Stimulated activated naive B cell treated with anti-CD40 and anti-IgM and Interleukin-4, amounts not matched to agents 10 μg/mL and 1 μg/mL and 100 μg/mL, for 72 hours (primary cell): Measurements from ENCODE around the gene ZNF609.

Experiments used
- ATAC-seq, 2 donors: fragments of 150-1000 bp; cut with Tn5 transposase; replicated peaks; 2 replicates each; pipeline ENCODE4 v1.10.0; 2021; ENCODE audit warnings: moderate library complexity in 1 of 2
- DNase-seq: peaks from one replicate; pipeline ENCODE4 v3.0.0; 2021
- H3K27ac Mint-ChIP-seq: one replicate; pipeline ENCODE4 v1.8.0; 2022; ENCODE audit warnings: mild to moderate bottlenecking, mixed read lengths
- H3K27me3 Mint-ChIP-seq, 2 donors: one replicate each; pipeline ENCODE4 v1.8.0; 2022; ENCODE audit warnings: mixed read lengths in 2 of 2
- H3K36me3 Mint-ChIP-seq, 2 donors: one replicate each; pipeline ENCODE4 v1.8.0; 2022; ENCODE audit warnings: mixed read lengths in 2 of 2, mild to moderate bottlenecking in 1 of 2
- H3K4me1 Mint-ChIP-seq, 2 donors: one replicate each; pipeline ENCODE4 v1.8.0; 2022; ENCODE audit warnings: mixed read lengths in 2 of 2, mild to moderate bottlenecking in 1 of 2
- H3K4me3 Mint-ChIP-seq, 2 donors: one replicate each; pipeline ENCODE4 v1.8.0; 2022; ENCODE audit warnings: mild to moderate bottlenecking in 2 of 2, mixed read lengths in 2 of 2, moderate library complexity in 1 of 2
- H3K9me3 Mint-ChIP-seq, 2 donors: one replicate each; pipeline ENCODE4 v1.8.0; 2022; ENCODE audit warnings: mixed read lengths in 2 of 2, mild to moderate bottlenecking in 1 of 2

Gene ZNF609

GRCh38 chr15:64552281-64552948 is 92.0 kb downstream of the ZNF609 start:
- H3K27ac Mint-ChIP-seq, result no peak overlapping the region
- DNase-seq (no peak), ATAC-seq (no peak)
- peaks cover 0 to 2% of the 10 kb centered on the region in 2 donors for H3K9me3 Mint-ChIP-seq
- H3K4me3 Mint-ChIP-seq, result no peak overlapping the region
- H3K36me3 Mint-ChIP-seq, result peaks cover 9 to 12% of the 10 kb centered on the region in 2 donors
- no peaks in the 10 kb centered on the region for H3K27me3 Mint-ChIP-seq
- H3K4me1 Mint-ChIP-seq, result peaks cover 6 to 19% of the 10 kb centered on the region in 2 donors

GRCh38 chr15:64558460-64559179 is 98.2 kb downstream of the ZNF609 start:
- Mint-ChIP-seq H3K27me3 (no peaks in the 10 kb centered on the region), H3K4me3 (no peak overlapping the region), H3K4me1 (peaks cover 8 to 25% of the 10 kb centered on the region in 2 donors), H3K36me3 (peaks cover 6 to 7% of the 10 kb centered on the region in 2 donors), H3K9me3 (no peaks in the 10 kb centered on the region), H3K27ac (peak overlapping the region; percentile 21)
- ATAC-seq (no peak), DNase-seq (no peak)

- H3K4me3 Mint-ChIP-seq, result no peak overlapping the region
- H3K36me3 Mint-ChIP-seq, result peaks cover 6 to 8% of the 10 kb centered on the region in 2 donors
- H3K27ac Mint-ChIP-seq, result no peak overlapping the region
- H3K27me3 Mint-ChIP-seq, result no peaks in the 10 kb centered on the region
- DNase-seq (no peak), ATAC-seq (no peak)
- H3K9me3 Mint-ChIP-seq, result no peaks in the 10 kb centered on the region
- peaks cover 10 to 27% of the 10 kb centered on the region in 2 donors for H3K4me1 Mint-ChIP-seq
Measured at GRCh38 chr15:64559243-64559642, 98.9 kb downstream of the ZNF609 start.

- H3K4me1 Mint-ChIP-seq, result peaks cover 13 to 33% of the 10 kb centered on the region in 2 donors
- no peaks in the 10 kb centered on the region for H3K9me3 Mint-ChIP-seq
- no peak overlapping the region for H3K4me3 Mint-ChIP-seq
- H3K27ac Mint-ChIP-seq, result no peak overlapping the region
- no peaks in the 10 kb centered on the region for H3K27me3 Mint-ChIP-seq
- ATAC-seq, result no peak
- no peak for DNase-seq
- H3K36me3 Mint-ChIP-seq, result peaks cover 6 to 10% of the 10 kb centered on the region in 2 donors
Measured at GRCh38 chr15:64560501-64560900, 100.1 kb downstream of the ZNF609 start.

- Mint-ChIP-seq H3K4me1 (peaks cover 13 to 34% of the 10 kb centered on the region in 2 donors), H3K9me3 (no peaks in the 10 kb centered on the region)
Measured at GRCh38 chr15:64560998-64561397, 100.6 kb downstream of the ZNF609 start.

GRCh38 chr15:64562003-64562640 is 101.7 kb downstream of the ZNF609 start:
- H3K4me3 Mint-ChIP-seq, result no peak overlapping the region
- ATAC-seq (no peak), DNase-seq (no peak)
- H3K36me3 Mint-ChIP-seq, result peaks cover 6 to 10% of the 10 kb centered on the region in 2 donors
- H3K27ac Mint-ChIP-seq, result no peak overlapping the region
- no peaks in the 10 kb centered on the region for H3K27me3 Mint-ChIP-seq
- no peaks in the 10 kb centered on the region for H3K9me3 Mint-ChIP-seq
- peaks cover 17 to 43% of the 10 kb centered on the region in 2 donors for H3K4me1 Mint-ChIP-seq

More at GRCh38 chr15:64560998-64561397, 100.6 kb downstream of the ZNF609 start:
- no peak for ATAC-seq
- no peak for DNase-seq
- Mint-ChIP-seq H3K27ac (no peak overlapping the region), H3K36me3 (peaks cover 6 to 10% of the 10 kb centered on the region in 2 donors), H3K27me3 (no peaks in the 10 kb centered on the region), H3K4me3 (no peak overlapping the region)

- Mint-ChIP-seq H3K36me3 (peaks cover 7 to 12% of the 10 kb centered on the region in 2 donors), H3K4me3 (no peak overlapping the region), H3K9me3 (no peaks in the 10 kb centered on the region), H3K27me3 (no peaks in the 10 kb centered on the region), H3K27ac (no peak overlapping the region), H3K4me1 (peaks cover 31 to 53% of the 10 kb centered on the region in 2 donors)
- ATAC-seq (peak; percentile 22 to 40), DNase-seq (no peak)
Measured at GRCh38 chr15:64566102-64566501, 105.7 kb downstream of the ZNF609 start.

- no peaks in the 10 kb centered on the region for H3K27me3 Mint-ChIP-seq
- DNase-seq, result no peak
- ATAC-seq, result peak; percentile 85
- peaks cover 7 to 12% of the 10 kb centered on the region in 2 donors for H3K36me3 Mint-ChIP-seq
- H3K9me3 Mint-ChIP-seq, result no peaks in the 10 kb centered on the region
- no peak overlapping the region for H3K4me3 Mint-ChIP-seq
- H3K4me1 Mint-ChIP-seq, result peaks cover 34 to 56% of the 10 kb centered on the region in 2 donors
- peak overlapping the region; percentile 31 for H3K27ac Mint-ChIP-seq
Measured at GRCh38 chr15:64566629-64567427, 106.5 kb downstream of the ZNF609 start.

GRCh38 chr15:64568765-64569164 is 108.4 kb downstream of the ZNF609 start:
- ATAC-seq (peak; percentile 38 to 52), DNase-seq (no peak)
- Mint-ChIP-seq H3K27me3 (no peaks in the 10 kb centered on the region), H3K9me3 (no peaks in the 10 kb centered on the region), H3K4me1 (peaks cover 40 to 72% of the 10 kb centered on the region in 2 donors), H3K4me3 (no peak overlapping the region), H3K27ac (peak overlapping the region; percentile 83), H3K36me3 (peaks cover 2 to 9% of the 10 kb centered on the region in 2 donors)

- ATAC-seq, result peak; percentile 86 to 93
- Mint-ChIP-seq H3K9me3 (no peaks in the 10 kb centered on the region), H3K36me3 (peaks cover 2 to 15% of the 10 kb centered on the region in 2 donors), H3K4me1 (peaks cover 45 to 69% of the 10 kb centered on the region in 2 donors), H3K27me3 (no peaks in the 10 kb centered on the region), H3K27ac (peak overlapping the region; percentile 82), H3K4me3 (no peak overlapping the region)
- peak; percentile 36 for DNase-seq
Measured at GRCh38 chr15:64571857-64572291, 111.5 kb downstream of the ZNF609 start.

GRCh38 chr15:64572856-64573255 is 112.5 kb downstream of the ZNF609 start:
- H3K4me1 Mint-ChIP-seq, result peaks cover 45 to 68% of the 10 kb centered on the region in 2 donors
- H3K27me3 Mint-ChIP-seq, result no peaks in the 10 kb centered on the region
- H3K4me3 Mint-ChIP-seq, result no peak overlapping the region
- no peak overlapping the region for H3K27ac Mint-ChIP-seq
- peaks cover 2 to 14% of the 10 kb centered on the region in 2 donors for H3K36me3 Mint-ChIP-seq
- no peak for DNase-seq
- H3K9me3 Mint-ChIP-seq, result no peaks in the 10 kb centered on the region
- ATAC-seq, result no peak

- H3K27ac Mint-ChIP-seq, result peak overlapping the region; percentile 73
- no peaks in the 10 kb centered on the region for H3K9me3 Mint-ChIP-seq
- no peaks in the 10 kb centered on the region for H3K27me3 Mint-ChIP-seq
- H3K4me3 Mint-ChIP-seq, result no peak overlapping the region
- peaks cover 2 to 15% of the 10 kb centered on the region in 2 donors for H3K36me3 Mint-ChIP-seq
- ATAC-seq (peak; percentile 26 to 52), DNase-seq (no peak)
- H3K4me1 Mint-ChIP-seq, result peaks cover 33 to 52% of the 10 kb centered on the region in 2 donors
Measured at GRCh38 chr15:64574301-64575017, 114.1 kb downstream of the ZNF609 start.

GRCh38 chr15:64580696-64581407 is 120.5 kb downstream of the ZNF609 start:
- Mint-ChIP-seq H3K27ac (no peak overlapping the region), H3K4me3 (no peak overlapping the region), H3K36me3 (peaks cover 16 to 36% of the 10 kb centered on the region in 2 donors), H3K27me3 (no peaks in the 10 kb centered on the region), H3K4me1 (peaks cover 0 to 4% of the 10 kb centered on the region in 2 donors), H3K9me3 (peaks cover 7 to 9% of the 10 kb centered on the region in 2 donors)
- DNase-seq (no peak), ATAC-seq (no peak)
